ENCODE measurements around the gene ABCA4.

Gene ABCA4

DNA sequence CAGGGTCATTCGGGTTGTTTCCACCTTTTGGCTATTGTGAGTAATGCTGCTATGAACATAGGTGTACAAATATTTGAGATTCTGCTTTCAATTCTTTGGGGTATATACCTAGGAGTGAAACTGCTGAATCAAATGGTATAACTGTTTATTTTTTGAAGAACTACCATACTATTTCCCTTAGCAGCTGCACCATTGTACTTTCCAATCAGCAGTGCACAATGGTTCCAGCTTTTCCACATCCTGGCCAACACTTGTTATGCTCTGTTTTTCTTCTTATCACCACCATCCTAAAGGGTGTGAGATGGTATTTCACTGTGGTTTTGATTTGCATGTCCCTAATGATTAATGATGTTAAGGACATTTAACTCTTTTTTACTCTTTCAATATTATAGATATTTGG is 3.6 kb upstream of the ABCA4 start:
- intact Hi-C loops (cut with DNase I), result no loop called here
- DNase-seq, result no peak

DNA sequence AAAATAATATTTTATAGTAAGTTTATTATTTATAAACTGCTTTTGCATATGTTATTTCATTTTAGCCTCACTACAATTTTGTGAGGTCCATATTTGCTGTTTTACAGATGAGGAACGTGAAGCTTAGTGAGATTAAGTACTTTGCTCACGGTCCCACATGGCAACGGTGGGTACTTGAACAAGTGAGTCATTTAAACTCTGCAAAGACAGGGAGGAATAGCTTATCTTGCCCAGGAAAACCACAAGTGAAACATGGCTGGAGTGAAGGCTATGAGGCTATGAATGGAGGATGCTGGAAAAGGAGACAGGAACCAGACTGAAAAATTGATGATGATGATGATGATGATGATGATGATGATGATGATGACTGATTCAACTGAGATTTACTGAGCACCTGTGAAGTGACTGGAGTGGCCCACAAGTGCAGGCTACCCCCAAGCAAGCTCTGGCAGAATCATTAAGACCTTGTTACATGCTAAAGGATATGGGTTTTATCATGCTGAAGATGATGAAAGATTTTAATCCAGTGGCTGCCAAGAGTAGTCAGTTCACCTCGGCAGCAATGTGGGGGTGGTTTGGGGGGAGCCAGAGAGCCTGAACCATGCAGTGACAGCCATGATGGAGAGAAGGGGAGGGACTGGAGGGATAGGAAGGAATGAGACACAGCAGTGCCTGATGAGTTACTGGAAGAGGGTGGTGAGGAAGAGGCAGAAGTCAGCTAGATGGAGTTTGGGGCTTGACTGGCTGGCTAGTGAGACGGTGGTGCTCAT is 1.4 kb upstream of the ABCA4 start:
- no peak for DNase-seq
- intact Hi-C loops (cut with DNase I), result no loop called here

DNA sequence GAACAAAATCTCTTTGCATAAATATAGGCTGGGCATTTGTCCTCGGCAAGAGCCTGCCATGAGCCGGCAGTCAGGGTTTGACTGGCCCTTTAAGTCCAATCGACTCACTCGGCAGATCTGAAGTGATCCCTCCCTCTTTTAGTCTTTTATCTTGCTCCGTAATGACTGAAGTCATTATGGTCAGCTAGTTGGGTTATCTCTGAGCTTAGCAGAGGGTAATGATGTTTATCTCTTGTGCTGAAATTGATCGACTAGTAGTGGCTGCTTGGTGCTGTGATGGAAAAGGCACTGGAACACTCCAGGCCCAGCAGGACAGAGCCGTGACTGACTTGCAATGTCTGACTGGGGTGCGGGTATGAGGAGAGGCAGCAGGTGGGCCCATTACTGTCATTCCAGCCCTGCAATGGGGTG is 468 bp upstream of the ABCA4 start:
- no peak for DNase-seq
- intact Hi-C loops (cut with DNase I), result no loop called here

DNA sequence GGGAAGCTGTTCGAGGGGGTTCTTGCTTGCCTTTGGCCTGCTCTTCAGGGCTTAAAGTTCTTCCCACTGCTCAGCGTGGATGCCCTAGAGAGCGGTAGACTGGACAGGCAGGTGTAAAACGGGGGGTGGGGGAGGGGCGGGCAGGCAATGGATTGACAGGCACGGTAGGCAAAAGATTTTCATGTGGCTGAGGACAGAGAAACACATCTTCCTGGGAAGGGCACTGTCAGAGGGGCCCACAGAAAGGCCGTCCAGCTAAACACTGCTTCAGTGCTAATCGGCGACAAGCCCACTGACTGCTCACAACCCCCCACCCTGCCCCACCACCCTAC is 412 bp downstream of the ABCA4 start:
- no peak for DNase-seq
- intact Hi-C loops (cut with DNase I), result no loop called here

DNA sequence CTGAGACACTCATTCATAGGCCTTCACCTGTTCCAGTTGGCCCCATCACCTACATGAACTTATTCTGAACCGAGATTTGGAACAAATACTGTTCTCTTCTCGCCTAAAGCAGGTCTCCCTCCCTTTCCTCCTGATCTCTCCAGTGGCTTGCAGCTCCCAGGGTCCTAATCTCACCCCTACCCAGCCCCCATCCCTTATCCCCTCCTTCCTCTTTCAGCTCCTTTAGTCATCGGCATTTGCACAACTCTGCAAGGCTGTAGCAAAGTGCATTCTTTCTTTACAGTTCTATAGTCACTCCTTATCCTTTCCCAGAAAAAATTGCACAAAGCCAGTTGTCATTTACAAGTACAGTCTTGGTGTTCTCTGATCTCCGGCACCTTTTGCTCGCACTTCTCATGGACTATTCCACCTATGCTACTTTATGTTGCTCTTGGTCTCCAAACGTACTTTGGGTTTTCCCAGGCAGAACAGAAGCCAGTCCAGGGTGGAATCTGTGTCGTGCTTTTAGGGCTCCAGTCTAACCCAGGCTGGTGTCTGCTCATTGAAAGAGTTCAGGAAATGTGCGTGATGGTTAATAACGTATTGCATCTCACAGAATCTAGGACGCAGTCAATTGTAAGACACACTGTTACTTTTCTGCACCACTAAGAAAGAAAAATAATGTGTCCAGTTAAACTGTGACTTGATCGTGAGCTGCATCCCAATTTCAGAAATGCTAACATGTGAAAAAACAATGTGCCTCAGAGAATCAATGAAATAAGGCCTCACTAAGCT is 965 bp downstream of the ABCA4 start:
- DNase-seq, result no peak
- intact Hi-C loops (cut with DNase I), result no loop called here

DNA sequence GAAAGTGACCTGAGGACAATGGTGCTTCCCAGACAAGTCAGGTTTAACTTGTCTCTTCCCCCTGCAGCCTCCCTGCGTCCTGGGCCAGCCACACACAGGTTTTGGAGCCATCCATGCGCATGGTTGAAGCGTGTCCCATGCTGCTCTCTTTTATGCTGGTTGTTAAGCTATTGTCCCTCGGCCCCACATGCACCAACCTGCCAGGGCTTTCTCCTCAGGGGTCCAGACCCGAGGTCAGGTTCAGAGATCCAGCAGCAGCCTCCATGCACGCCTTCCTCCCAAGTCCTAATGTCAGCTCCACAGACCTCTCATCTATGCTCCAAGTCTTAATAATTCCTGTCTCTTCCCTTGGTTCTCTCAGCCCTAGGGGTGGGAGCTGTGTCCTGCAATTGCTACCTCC is 1.6 kb downstream of the ABCA4 start:
- DNase-seq, result no peak
- intact Hi-C loops (cut with DNase I), result no loop called here

DNA sequence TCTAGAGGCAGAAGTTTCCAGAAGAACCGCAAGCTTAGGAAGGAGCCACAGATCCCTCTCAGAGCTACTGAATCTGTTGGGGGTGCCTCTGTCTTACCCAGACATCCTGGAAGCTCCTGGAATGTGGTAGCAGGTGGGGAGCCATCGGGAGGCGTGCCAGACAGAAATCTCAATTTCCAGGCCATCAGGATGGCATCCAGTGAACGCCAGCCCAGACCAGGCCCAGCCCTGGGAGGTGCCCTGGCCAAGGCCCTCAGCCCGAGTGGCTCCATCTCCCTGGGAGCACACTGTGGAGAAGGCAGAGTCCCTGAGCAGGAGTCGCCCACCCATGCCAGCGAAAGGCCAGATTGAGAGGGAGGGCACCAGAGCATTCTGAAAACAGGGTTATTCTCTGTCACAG is 2.5 kb downstream of the ABCA4 start:
- DNase-seq, result no peak
- intact Hi-C loops (cut with DNase I), result no loop called here

GRCh38 chr1:94118013-94118412 is 2.9 kb downstream of the ABCA4 start:
- intact Hi-C loops (cut with DNase I), result no loop called here
- no peak for DNase-seq

DNA sequence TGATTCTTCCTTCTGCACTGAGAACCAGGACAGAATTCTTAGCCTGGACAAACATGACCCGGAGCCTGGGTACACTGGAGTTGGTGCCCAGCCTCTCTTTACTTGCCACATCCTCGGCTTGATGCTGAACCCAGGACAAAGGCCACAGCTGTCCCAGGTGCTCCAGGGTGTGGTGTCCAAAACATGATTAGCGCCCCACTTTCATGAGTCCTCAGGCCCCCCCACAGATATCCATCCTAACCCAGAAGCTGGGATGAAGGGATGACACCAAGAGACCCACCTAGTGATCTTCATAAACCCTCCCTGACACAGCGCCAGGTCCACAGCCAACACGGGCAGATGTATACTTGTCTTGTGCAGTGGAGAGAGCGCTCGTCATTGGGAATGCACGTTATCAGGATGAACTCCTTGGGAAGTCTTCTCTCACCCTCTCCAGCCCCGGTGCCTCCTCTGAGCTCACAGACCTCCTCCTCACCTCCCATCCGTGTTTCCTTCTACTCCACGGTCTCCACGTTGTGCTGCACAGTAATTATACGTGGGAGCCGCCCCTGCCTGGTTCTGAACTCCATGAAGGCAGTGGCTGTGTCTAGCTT is 3.6 kb downstream of the ABCA4 start:
- DNase-seq, result no peak
- intact Hi-C loops (cut with DNase I), result no loop called here

DNA sequence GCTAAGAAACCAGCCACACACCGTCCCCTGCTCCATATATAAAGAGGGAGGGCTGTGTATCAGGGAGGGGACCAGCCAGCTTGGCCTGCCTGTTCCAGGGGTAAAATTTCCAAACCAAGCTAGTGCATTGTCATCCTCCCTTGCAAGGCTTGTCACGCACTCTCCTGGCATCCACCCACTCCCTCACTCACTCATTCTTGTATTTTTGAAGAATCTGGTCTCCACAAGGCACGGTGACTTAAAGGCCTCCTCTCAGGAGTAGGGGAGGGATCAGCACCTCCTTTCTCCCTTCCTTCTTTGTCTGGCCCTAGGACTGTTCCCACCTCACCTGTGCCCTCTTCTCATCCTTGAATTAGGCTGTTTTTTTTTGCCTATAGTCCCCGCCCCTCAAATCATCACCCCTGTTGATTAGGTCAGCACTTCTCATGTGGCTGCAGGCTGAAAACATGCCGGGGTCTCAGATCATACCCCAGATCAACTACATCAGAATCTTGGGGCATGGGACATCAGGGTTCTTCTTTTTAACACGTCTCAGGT is 5.0 kb downstream of the ABCA4 start:
- peak in 1 of 10 donors; percentile 43 for DNase-seq
- intact Hi-C loops (cut with DNase I), result no loop called here

- intact Hi-C loops (cut with DNase I), result no loop called here
- no peak for DNase-seq
Measured at GRCh38 chr1:94115254-94115899, 5.6 kb downstream of the ABCA4 start.

DNA sequence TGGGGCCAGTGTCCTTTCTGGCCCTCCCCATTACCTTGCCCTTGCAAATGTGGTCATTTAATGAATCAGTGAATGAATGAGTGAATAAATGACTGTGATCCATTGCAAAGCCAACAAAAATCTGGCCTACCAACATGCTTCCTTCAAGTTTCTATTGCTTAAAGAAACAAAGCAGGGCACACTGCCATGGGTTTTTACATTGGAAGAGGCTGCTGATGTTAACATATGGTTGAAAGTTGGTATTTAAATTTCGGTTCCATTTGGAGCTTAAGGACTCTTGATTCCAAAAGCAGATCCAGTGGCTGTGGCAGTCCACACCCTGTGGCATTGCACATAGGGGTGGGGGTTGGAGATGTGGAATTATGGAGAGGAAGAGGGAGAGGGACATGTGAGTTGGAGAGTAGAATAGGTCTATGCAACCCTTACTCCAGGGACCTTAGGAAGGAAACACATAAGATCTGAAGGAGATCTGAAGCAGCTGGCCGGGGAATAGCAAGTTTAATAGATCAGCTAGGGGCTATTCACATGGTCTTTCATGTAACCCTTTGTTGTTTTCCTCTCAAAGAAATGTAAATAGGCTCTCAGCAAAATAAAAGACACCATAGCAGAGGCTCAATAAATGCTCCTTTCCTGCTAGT is 7.2 kb downstream of the ABCA4 start:
- no peak for DNase-seq
- intact Hi-C loops (cut with DNase I), result no loop called here

DNA sequence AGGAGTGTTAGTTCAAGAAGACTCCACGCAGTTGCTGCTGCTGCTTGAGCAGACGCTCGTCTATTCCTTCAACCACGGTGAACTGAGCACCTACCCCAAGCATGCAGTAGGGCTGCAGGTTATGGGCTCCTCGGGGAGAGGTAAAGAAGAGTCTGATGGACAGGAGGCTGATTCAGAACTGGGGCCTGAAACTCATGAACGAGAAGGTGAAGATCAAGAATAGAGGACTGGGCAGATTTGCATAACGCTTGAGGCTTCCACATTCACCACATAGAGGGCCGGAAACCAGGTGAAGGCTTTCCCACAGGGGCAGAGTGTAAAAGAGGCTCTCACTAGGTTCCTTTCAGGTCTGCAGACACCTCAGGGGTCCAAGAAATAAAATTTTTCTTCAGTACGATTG is 9.1 kb downstream of the ABCA4 start:
- no peak for DNase-seq
- intact Hi-C loops (cut with DNase I), result no loop called here

GRCh38 chr1:94110946-94111740 is 9.8 kb downstream of the ABCA4 start:
- intact Hi-C loops (cut with DNase I), result no loop called here
- DNase-seq, result no peak

- no peak for DNase-seq
- intact Hi-C loops (cut with DNase I), result no loop called here
Measured at GRCh38 chr1:94110021-94110761, 10.8 kb downstream of the ABCA4 start.

- intact Hi-C loops (cut with DNase I), result no loop called here
- peak in 1 of 10 donors; percentile 42 for DNase-seq
Measured at GRCh38 chr1:94109478-94109877, 11.5 kb downstream of the ABCA4 start.

GRCh38 chr1:94107141-94107540 is 13.8 kb downstream of the ABCA4 start:
- intact Hi-C loops (cut with DNase I), result no loop called here

GRCh38 chr1:94106716-94107115 is 14.2 kb downstream of the ABCA4 start:
- intact Hi-C loops (cut with DNase I), result no loop called here
- peak in 1 of 10 donors; percentile 64 for DNase-seq

More at GRCh38 chr1:94107141-94107540, 13.8 kb downstream of the ABCA4 start:
- peak in 1 of 10 donors; percentile 47 for DNase-seq

- peak in 1 of 10 donors; percentile 61 for DNase-seq
- intact Hi-C loops (cut with DNase I), result no loop called here
Measured at GRCh38 chr1:94105957-94106529, 14.9 kb downstream of the ABCA4 start.

Measured in posterior cingulate gyrus (tissue), 11 donors.